Activated T-cell treated with anti-CD3 and anti-CD28 coated beads, Interleukin-2, amount 50 U/mL, for 24 hours (primary cell): Measurements from ENCODE around the gene CAMK1D.

ENCODE experiments used
- DNase-seq: peaks from one replicate; pipeline ENCODE4 v3.0.0-alpha.2; 2020
- H3K27ac Mint-ChIP-seq: 2 replicates; pipeline ENCODE4 v1.8.0; 2020; ENCODE audit warnings: mild to moderate bottlenecking, mixed read lengths
- H3K27me3 Mint-ChIP-seq: 2 replicates; pipeline ENCODE4 v1.8.0; 2020; ENCODE audit warnings: mixed read lengths
- H3K36me3 Mint-ChIP-seq: 2 replicates; pipeline ENCODE4 v1.8.0; 2020; ENCODE audit warnings: low read depth, mixed read lengths
- H3K4me1 Mint-ChIP-seq: 2 replicates; pipeline ENCODE4 v1.8.0; 2020; ENCODE audit warnings: low read depth, mixed read lengths
- H3K4me3 Mint-ChIP-seq: 2 replicates; pipeline ENCODE4 v1.8.0; 2020; ENCODE audit warnings: mild to moderate bottlenecking, moderate library complexity, mixed read lengths
- H3K9me3 Mint-ChIP-seq: 2 replicates; pipeline ENCODE4 v1.8.0; 2020; ENCODE audit warnings: mixed read lengths

The CAMK1D gene

DNA sequence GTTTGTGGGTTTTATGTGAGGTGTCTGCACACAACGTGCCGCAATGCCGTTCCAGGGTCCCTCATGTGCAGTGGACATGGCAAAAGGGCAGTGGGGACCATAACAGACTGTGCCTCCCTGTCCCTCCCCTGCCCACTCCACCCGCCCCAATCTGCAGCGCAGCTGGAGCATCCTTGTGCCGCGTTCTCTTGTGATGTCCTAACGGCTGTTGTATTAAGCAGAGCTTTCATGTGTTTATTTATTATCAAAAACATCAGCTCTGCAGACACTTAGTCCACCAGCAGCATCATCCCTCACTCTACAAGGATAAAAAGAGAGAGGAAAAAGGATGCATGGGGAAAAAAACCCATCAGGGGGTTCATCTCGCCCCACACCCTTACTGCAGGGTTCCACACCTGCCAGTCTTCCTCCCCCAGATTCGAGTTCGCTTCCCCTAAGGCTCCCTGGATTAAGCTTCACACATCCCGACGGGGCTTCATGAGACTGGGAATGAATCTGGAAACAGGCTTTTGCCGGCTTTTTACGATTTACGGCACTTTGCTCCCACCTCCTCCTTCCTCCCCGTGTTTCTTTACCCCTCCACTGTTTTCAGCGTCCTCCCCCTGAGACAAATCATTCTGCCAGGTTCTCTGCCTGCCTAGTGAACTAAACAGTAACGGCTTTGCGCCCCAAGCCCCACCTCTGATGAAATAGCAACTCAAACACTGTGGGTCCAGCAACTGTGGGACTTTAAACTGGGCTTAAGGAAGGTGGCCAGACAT, 301.4 kb downstream of the CAMK1D start:
- Mint-ChIP-seq H3K9me3 (peaks cover 6% of the 10 kb centered on the region), H3K27ac (no peak overlapping the region), H3K27me3 (no peaks in the 10 kb centered on the region), H3K4me3 (no peak overlapping the region), H3K4me1 (peaks cover 2% of the 10 kb centered on the region), H3K36me3 (peaks cover 15% of the 10 kb centered on the region)
- no peak for DNase-seq

DNA sequence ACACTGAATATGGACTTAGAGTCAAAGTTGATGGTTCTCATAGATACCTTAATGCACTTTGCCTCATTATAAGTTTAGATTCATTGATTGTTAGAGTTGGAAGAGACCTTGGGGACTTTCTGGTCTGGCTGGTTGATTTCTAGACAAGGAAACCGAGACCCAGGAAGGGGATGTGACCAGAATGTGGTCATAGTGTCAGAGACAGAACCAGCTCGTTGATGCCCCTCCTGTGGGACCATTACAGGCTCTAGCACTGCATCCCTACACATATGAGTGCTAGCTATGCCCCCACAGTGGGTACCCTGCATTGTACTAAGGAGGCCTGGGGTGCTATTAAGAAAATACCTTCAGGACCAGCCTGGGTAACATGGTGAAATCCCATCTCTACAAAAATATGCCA, 306.6 kb downstream of the CAMK1D start:
- Mint-ChIP-seq H3K36me3 (peaks cover 9% of the 10 kb centered on the region), H3K4me3 (no peak overlapping the region), H3K27me3 (no peaks in the 10 kb centered on the region), H3K27ac (no peak overlapping the region), H3K4me1 (peaks cover 15% of the 10 kb centered on the region), H3K9me3 (peaks cover 6% of the 10 kb centered on the region)
- DNase-seq = no peak

- peaks cover 6% of the 10 kb centered on the region for H3K9me3 Mint-ChIP-seq
- no peak overlapping the region for H3K4me3 Mint-ChIP-seq
- H3K27me3 Mint-ChIP-seq = no peaks in the 10 kb centered on the region
- DNase-seq = no peak
- H3K4me1 Mint-ChIP-seq = peaks cover 15% of the 10 kb centered on the region
- peaks cover 9% of the 10 kb centered on the region for H3K36me3 Mint-ChIP-seq
- no peak overlapping the region for H3K27ac Mint-ChIP-seq
These were observed 307.3 kb downstream of the CAMK1D start for GRCh38 chr10:12656518-12657142.

- DNase-seq = no peak
- Mint-ChIP-seq H3K4me3 (no peak overlapping the region), H3K36me3 (peaks cover 8% of the 10 kb centered on the region), H3K9me3 (peaks cover 6% of the 10 kb centered on the region), H3K4me1 (peaks cover 15% of the 10 kb centered on the region), H3K27me3 (no peaks in the 10 kb centered on the region), H3K27ac (no peak overlapping the region)
These were observed 308.1 kb downstream of the CAMK1D start for GRCh38 chr10:12657489-12657888.

DNA sequence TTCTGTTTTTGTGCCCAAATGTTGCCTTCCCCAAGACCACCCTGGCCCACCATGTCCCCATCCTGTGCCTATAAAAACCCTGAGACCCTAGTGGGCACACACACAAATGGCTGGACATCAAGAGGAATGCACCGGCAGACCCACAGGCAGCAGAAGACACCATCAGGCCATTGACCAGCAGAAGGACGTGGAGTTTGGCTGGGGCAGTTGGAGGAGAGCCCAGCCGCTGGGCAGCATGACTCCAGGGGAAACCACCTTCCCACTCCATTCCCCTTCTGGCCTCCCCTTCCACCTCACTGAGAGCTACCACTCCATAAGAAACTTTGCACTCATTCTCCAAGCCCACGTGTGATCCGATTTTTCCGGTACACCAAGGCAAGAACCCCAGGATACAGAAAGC, 309.2 kb downstream of the CAMK1D start:
- H3K4me1 Mint-ChIP-seq = peaks cover 15% of the 10 kb centered on the region
- H3K4me3 Mint-ChIP-seq = no peak overlapping the region
- H3K27me3 Mint-ChIP-seq = no peaks in the 10 kb centered on the region
- no peak overlapping the region for H3K27ac Mint-ChIP-seq
- peaks cover 6% of the 10 kb centered on the region for H3K9me3 Mint-ChIP-seq
- no peak for DNase-seq
- peaks cover 2% of the 10 kb centered on the region for H3K36me3 Mint-ChIP-seq

DNA sequence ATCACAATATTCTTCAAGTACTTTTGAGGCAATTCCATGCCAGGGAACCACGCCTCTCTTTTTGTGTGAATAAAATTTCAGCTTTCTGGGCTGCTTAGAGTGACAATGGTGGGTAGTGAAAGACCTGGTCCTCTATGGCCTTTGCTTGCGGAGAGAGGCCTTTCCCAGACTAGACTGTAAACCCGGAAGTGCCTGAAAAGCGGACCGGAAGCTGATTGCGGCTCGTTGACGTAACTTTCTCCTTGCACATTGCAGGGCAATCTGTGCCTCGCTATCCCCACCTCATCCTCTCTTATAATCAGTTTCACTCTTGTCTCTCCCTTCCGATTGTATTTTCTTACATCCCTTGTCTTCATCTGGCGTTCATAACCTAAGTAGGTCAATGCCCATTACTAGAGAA, 310.4 kb downstream of the CAMK1D start:
- Mint-ChIP-seq H3K36me3 (no peaks in the 10 kb centered on the region), H3K27me3 (no peaks in the 10 kb centered on the region), H3K27ac (no peak overlapping the region), H3K9me3 (no peaks in the 10 kb centered on the region), H3K4me1 (peaks cover 15% of the 10 kb centered on the region), H3K4me3 (no peak overlapping the region)
- no peak for DNase-seq

DNA sequence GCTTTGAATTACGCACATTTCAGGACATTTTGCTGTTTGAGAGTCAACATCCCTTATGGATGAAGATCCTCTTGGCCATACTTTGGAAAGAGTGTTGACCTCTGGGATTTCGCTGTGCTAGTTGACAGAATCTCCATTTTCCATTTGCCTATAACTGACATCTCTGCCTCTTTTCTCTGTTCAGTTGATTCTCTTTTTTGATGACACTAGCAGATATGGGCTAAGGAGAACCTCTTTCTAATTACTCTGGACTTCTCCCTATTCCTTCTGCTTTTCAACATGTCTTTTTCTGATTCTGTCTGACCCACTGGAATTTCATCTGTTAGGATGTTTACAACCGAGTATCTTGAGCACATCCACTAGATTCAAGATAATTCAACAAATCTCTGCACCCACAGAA, 311.5 kb downstream of the CAMK1D start:
- Mint-ChIP-seq H3K36me3 (no peaks in the 10 kb centered on the region), H3K4me1 (peaks cover 13% of the 10 kb centered on the region), H3K27ac (no peak overlapping the region), H3K9me3 (no peaks in the 10 kb centered on the region), H3K27me3 (no peaks in the 10 kb centered on the region), H3K4me3 (no peak overlapping the region)
- DNase-seq = no peak

DNA sequence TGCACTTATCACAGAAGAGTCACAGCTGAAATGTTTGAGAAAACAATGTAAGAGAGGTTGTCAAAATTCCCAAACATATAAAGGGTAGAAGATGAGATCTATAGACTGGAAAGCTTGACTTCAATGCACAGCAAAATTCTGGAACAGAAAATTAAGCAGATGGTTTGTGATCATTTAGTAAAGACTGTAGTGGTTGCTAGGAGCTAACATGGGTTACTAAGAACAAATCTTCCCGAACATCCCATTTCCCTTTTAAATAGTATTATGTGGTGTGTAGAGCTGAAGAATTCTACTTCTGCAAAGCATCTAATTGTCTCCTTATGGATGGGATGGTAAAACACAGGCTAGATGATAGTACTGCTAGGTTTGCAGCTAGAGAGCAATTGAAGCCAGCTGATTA, 312.3 kb downstream of the CAMK1D start:
- peaks cover 5% of the 10 kb centered on the region for H3K4me1 Mint-ChIP-seq
- peaks cover 2% of the 10 kb centered on the region for H3K36me3 Mint-ChIP-seq
- H3K4me3 Mint-ChIP-seq = no peak overlapping the region
- no peaks in the 10 kb centered on the region for H3K27me3 Mint-ChIP-seq
- H3K27ac Mint-ChIP-seq = no peak overlapping the region
- DNase-seq = no peak
- H3K9me3 Mint-ChIP-seq = no peaks in the 10 kb centered on the region

GRCh38 chr10:12663863-12664262, 314.5 kb downstream of the CAMK1D start:
- no peak overlapping the region for H3K4me3 Mint-ChIP-seq

DNA sequence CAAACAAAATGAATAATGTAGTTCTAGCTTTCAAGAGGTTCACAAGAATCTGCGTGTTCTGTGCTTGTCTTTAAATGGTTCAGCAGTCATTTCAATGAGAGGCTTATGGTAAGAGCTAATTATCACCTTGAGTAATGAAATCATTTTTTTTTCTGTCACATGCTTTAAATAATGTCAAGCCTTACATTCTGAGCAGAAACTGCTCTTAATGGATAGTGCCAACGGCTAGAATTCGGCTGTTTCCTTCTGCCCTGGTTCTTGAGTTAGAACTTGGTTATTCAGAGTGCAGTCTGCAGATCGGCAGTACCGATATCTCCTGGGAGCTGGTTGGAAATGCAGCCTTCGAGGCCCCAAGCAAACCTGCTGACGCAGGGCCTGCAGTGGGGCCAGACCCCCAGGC, 316.2 kb downstream of the CAMK1D start:
- H3K9me3 Mint-ChIP-seq = peaks cover 6% of the 10 kb centered on the region
- H3K36me3 Mint-ChIP-seq = peaks cover 22% of the 10 kb centered on the region
- no peak overlapping the region for H3K27ac Mint-ChIP-seq
- no peaks in the 10 kb centered on the region for H3K27me3 Mint-ChIP-seq
- H3K4me1 Mint-ChIP-seq = no peaks in the 10 kb centered on the region
- no peak for DNase-seq
- H3K4me3 Mint-ChIP-seq = no peak overlapping the region

More at GRCh38 chr10:12663863-12664262, 314.5 kb downstream of the CAMK1D start:
- Mint-ChIP-seq H3K27ac (no peak overlapping the region), H3K27me3 (no peaks in the 10 kb centered on the region), H3K9me3 (no peaks in the 10 kb centered on the region), H3K36me3 (peaks cover 12% of the 10 kb centered on the region), H3K4me1 (peaks cover 5% of the 10 kb centered on the region)
- DNase-seq = no peak

- no peak for DNase-seq
- no peaks in the 10 kb centered on the region for H3K27me3 Mint-ChIP-seq
- H3K36me3 Mint-ChIP-seq = peaks cover 25% of the 10 kb centered on the region
These were observed 317.7 kb downstream of the CAMK1D start for GRCh38 chr10:12667052-12667451.

GRCh38 chr10:12668634-12669033, 319.3 kb downstream of the CAMK1D start:
- Mint-ChIP-seq H3K4me1 (no peaks in the 10 kb centered on the region), H3K27ac (no peak overlapping the region), H3K36me3 (peaks cover 25% of the 10 kb centered on the region), H3K27me3 (no peaks in the 10 kb centered on the region), H3K9me3 (peaks cover 6% of the 10 kb centered on the region), H3K4me3 (no peak overlapping the region)
- no peak for DNase-seq

More at GRCh38 chr10:12667052-12667451, 317.7 kb downstream of the CAMK1D start:
- peaks cover 6% of the 10 kb centered on the region for H3K9me3 Mint-ChIP-seq
- H3K27ac Mint-ChIP-seq = no peak overlapping the region
- no peak overlapping the region for H3K4me3 Mint-ChIP-seq
- H3K4me1 Mint-ChIP-seq = no peaks in the 10 kb centered on the region

DNA sequence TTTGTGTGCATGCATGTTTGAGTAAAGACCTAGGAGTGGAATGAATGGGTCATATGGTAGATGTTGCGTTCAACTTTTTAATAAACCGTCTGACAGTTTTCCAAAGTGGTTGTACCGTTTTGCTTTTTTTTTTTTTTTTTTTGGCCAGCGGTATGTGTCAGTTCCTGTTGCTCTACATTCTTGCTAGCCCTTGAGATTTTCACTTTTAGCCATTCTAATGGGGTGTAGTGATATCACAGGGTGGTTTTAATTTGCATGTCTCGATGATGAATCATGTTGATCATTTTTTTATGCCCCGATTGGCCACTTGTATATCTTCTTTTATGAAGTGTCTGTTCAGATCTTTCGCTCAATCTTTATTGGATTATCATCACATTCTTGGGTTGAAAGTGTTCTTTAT, 320.7 kb downstream of the CAMK1D start:
- H3K27me3 Mint-ChIP-seq = no peaks in the 10 kb centered on the region
- no peak for DNase-seq
- no peaks in the 10 kb centered on the region for H3K4me1 Mint-ChIP-seq
- no peak overlapping the region for H3K4me3 Mint-ChIP-seq
- H3K36me3 Mint-ChIP-seq = peaks cover 25% of the 10 kb centered on the region
- H3K27ac Mint-ChIP-seq = no peak overlapping the region
- peaks cover 6% of the 10 kb centered on the region for H3K9me3 Mint-ChIP-seq

- DNase-seq = no peak
- H3K27me3 Mint-ChIP-seq = no peaks in the 10 kb centered on the region
- H3K9me3 Mint-ChIP-seq = peaks cover under 1% of the 10 kb centered on the region
- H3K27ac Mint-ChIP-seq = no peak overlapping the region
- no peaks in the 10 kb centered on the region for H3K4me1 Mint-ChIP-seq
- H3K36me3 Mint-ChIP-seq = peaks cover 14% of the 10 kb centered on the region
- no peak overlapping the region for H3K4me3 Mint-ChIP-seq
These were observed 325.8 kb downstream of the CAMK1D start for GRCh38 chr10:12675186-12675585.

- no peaks in the 10 kb centered on the region for H3K9me3 Mint-ChIP-seq
- DNase-seq = no peak
- peaks cover 8% of the 10 kb centered on the region for H3K4me1 Mint-ChIP-seq
- no peaks in the 10 kb centered on the region for H3K27me3 Mint-ChIP-seq
- H3K27ac Mint-ChIP-seq = no peak overlapping the region
- H3K4me3 Mint-ChIP-seq = no peak overlapping the region
- peaks cover 10% of the 10 kb centered on the region for H3K36me3 Mint-ChIP-seq
These were observed 330.3 kb downstream of the CAMK1D start for GRCh38 chr10:12679636-12680035.
